AG04450 (cell line): ENCODE data around the gene CRKL. TPM values are rescaled to one million over a fixed set of nuclear protein-coding genes. Genes with fewer than 3 reads are reported as not detected.

Experiments
- CTCF ChIA-PET: fragments of 300-600, 350-600 bp; formaldehyde crosslinking; extraction: SDS; loops from one replicate; lab custom pipeline; 2022; ENCODE audit warnings: antibody characterized with exemption, inconsistent platforms; lab: Charles Lee
- POLR2A ChIA-PET: fragments of 350-600 bp; formaldehyde crosslinking; extraction: SDS; loops from one replicate; lab custom pipeline; 2021; ENCODE audit warnings: antibody characterized with exemption, inconsistent platforms; lab: Yijun Ruan, JAX
- DNase-seq: peaks from one replicate; pipeline ENCODE4 v3.0.0-alpha.2; 2011; ENCODE audit warnings: low read depth, low spot score
- H3K27ac ChIP-seq: one replicate; pipeline ENCODE4 v1.5.1; 2012; ENCODE audit warnings: low read depth, low read length, control low read depth
- H3K27me3 ChIP-seq: one replicate; pipeline ENCODE4 v1.6.0; 2012; ENCODE audit warnings: low read length; ENCODE audit not compliant: control insufficient read depth, insufficient read depth
- H3K4me3 ChIP-seq: 2 replicates; pipeline ENCODE4 v1.5.1; 2011; ENCODE audit warnings: mild to moderate bottlenecking, low read depth, low read length, control low read depth
- H3K9me3 ChIP-seq: 2 replicates; pipeline ENCODE4 v1.5.1; 2012; ENCODE audit warnings: low read length; ENCODE audit not compliant: control insufficient read depth, insufficient read depth
- polyA plus RNA-seq: library from polyadenylated mRNA; depleted of rRNA; stranded (reverse); fragments of >200 nt; gene quantifications from 2 replicates; pipeline ENCODE4 v1.2.3, GENCODE V29; 2011
- TF ChIP-seq, protein P1 (sequence below): IDR thresholded peaks from 2 replicates; pipeline ENCODE4 v1.5.1; 2011; ENCODE audit warnings: low read depth, low read length, control low read depth, inconsistent platforms

CRKL gene
- polyA plus RNA-seq, 1 experiment, result 24.1 TPM

DNA sequence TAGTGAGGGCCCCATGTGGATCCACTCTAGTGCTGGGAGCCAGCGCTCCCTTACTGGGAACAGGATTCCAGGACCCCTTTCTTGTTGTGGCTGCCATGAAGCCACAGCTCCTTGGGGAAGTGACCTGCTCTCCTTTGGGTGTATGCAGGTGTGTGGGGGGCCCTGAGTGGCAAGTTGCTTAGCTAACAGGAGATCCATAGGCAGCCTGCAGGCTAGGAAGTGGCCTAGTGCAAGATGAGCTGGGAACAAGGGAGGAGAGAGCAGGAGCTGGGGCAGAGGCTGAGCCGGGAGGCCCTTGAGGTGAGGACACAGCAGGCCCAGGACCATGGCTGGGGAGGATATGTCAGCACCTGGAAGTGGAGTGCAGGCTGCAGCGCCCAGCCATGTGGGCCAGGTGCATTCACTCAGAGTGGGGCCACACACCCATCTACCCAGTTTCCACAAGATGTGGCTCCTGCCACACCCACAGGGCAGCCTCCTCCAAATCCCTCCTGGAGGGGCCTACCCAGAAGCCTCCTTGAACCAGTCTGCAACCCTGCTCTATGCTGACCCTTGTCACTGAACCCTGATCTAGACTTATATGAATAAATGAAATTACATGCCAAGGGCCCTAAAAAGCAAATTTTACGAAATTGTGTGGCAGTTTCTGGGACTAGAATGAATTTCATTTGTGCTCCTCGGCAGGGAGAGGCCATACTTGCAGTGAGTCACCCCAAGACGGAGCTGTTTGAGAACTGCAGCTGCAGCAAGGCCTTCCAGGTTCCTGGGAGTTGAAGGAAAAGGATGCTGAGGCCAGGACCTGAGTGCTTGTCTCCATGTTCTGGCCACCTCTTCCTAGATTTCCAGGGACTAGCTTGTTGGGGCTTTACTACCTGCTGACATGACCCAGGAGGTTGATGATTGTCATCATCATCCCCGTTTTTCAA, 81.5 kb downstream of the CRKL start:
- H3K27ac ChIP-seq, result peak overlapping the region; percentile 47
- H3K9me3 ChIP-seq, result no peaks in the 10 kb centered on the region; the same call in 1 of the 2 replicates
- ChIA-PET CTCF (interaction anchor here (1.5 kb wide), 1 partner anchor 113 kb away, joined by 4 read pairs; no protein-coding TSS in a partner anchor), POLR2A (interaction anchor here (0.6 to 1.3 kb wide), 3 partner anchors 16 to 107 kb away, joined by 3 to 4 read pairs (median 3); partner anchors contain the start of gene LZTR1)
- TF ChIP-seq, protein P1, sequence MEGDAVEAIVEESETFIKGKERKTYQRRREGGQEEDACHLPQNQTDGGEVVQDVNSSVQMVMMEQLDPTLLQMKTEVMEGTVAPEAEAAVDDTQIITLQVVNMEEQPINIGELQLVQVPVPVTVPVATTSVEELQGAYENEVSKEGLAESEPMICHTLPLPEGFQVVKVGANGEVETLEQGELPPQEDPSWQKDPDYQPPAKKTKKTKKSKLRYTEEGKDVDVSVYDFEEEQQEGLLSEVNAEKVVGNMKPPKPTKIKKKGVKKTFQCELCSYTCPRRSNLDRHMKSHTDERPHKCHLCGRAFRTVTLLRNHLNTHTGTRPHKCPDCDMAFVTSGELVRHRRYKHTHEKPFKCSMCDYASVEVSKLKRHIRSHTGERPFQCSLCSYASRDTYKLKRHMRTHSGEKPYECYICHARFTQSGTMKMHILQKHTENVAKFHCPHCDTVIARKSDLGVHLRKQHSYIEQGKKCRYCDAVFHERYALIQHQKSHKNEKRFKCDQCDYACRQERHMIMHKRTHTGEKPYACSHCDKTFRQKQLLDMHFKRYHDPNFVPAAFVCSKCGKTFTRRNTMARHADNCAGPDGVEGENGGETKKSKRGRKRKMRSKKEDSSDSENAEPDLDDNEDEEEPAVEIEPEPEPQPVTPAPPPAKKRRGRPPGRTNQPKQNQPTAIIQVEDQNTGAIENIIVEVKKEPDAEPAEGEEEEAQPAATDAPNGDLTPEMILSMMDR, result no peak
- H3K4me3 ChIP-seq, result no peak overlapping the region
- DNase-seq, result no peak
- no peaks in the 10 kb centered on the region for H3K27me3 ChIP-seq

DNA sequence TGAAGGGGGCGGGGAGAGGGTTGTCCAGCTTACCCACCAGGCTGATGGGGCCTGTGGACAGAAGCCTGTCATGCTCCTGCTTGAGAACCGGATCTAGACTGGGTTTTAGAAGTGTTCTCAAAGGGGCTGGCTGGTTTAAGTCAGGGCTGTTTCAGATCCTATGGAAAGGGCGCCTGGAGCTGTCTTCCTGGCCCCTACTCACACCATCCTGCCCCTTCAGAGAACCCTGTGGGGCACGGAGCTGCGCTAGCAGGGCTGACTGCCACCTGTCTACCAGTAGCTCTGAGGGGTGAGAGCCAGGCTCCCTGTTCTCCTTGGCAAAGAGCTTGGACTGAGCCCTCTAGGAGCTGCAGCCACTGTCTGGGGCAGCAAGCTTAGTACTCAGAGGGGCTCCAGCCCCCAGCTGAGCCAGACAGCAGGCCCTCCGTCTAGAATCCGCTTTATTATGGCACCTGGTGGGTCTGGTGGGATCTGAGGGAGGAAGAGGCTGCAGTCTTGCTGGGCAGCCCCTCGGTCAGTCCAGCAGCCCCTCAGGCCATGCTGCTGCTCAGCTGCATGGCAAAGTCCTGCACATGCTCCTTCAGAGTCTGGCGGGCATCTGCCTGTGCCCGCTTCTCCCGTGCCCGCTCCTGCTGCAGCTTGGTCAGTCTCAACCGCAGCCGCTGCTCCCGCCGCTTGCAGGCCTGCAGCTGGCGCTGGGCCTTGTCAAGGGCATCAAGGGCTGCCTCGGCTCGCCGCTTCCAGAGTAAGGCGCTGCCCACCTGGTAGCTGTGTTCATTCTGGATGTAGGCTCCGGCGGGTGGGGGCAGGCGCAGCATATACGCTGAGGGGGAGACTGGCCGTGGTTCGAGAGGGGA, 82.4 kb downstream of the CRKL start:
- H3K27me3 ChIP-seq, result no peaks in the 10 kb centered on the region
- TF ChIP-seq, protein P1, result no peak
- POLR2A ChIA-PET, result interaction anchor here (0.6 to 1.3 kb wide), 4 partner anchors 17 to 114 kb away, joined by 3 to 4 read pairs (median 4); partner anchors contain the start of gene LZTR1
- CTCF ChIA-PET, result interaction anchor here (1.5 kb wide), 1 partner anchor 114 kb away, joined by 4 read pairs; no protein-coding TSS in a partner anchor
- no peak for DNase-seq
- no peaks in the 10 kb centered on the region; the same call in 1 of the 2 replicates for H3K9me3 ChIP-seq
- no peak overlapping the region for H3K27ac ChIP-seq
- no peak overlapping the region for H3K4me3 ChIP-seq

DNA sequence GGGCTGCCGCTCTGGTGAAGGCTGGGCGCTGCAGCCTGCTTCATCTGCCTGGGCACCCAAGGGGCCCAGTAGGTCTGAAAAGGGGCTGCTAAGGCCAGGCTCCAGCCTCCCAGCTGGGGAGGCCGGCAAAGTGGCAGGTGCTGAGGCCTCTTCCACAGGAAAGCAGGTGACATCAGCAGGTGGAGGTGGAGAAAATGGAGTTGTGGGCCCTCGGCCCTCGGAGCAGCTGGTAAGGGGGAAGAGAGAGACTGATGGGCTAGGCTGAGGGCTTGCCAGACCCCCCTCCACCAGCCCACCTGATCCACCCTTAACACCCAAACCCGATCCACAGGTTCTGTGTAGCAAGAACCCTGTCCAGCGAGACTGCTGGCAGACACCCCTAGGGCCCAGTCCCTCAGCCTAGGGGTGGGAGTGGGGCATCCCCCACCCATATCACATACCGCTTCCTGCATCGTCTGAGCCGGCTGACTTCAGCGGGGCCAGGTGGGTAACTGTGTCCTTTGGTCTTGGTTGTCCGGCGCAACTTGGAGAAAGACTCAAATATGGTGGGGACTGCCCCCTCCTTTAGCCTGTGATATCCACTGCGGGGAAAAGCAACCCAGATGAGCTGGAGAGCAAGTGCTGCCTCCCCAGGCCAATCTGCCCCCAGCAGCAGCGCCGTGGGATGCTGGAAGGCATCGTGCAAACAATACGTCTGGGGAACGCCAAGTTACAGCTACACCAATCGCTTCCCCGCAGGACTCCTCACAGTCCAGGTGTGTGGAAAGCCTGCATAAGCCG, 83.2 kb downstream of the CRKL start:
- Histone ChIP-seq H3K4me3 (peak overlapping the region; percentile 85), H3K27me3 (no peaks in the 10 kb centered on the region), H3K27ac (peak overlapping the region; percentile 99), H3K9me3 (no peaks in the 10 kb centered on the region; the same call in 1 of the 2 replicates)
- ChIA-PET POLR2A (interaction anchor here (0.7 to 1.3 kb wide), 3 partner anchors 18 to 115 kb away, joined by 3 to 4 read pairs (median 3); partner anchors contain the start of gene LZTR1), CTCF (interaction anchor here (0.9 kb wide), 1 partner anchor 115 kb away, joined by 4 read pairs; no protein-coding TSS in a partner anchor)
- DNase-seq, result no peak
- TF ChIP-seq, protein P1, result no peak

DNA sequence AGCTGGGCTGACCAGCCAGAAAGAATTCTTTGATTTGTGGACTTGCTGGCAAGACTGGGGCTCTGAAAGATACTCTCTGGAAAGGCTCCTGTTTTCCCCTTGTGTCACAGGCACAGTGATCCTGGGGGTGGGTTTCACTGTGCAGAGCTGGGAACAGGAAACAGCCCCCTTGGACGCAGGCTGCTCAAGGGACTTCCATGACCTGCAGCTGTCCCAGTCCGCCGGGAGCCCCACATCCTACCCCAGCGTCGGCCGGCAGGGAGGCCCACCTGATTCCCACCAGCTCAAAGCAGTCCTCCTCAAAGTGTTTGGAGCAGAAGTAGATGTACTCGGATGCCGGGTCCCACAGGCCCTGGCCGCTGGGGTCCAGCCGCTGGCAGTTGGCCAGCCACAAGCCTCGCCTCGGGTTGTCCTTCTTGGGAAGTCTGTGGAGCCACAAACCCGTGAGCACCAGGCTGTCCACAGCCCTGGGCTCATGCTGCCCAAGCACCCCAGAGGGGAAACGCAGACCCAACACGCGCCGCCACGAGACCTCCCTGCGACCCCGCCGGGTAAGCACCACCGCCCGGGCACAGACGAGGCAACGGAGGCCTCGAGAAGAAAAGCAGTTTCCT, 83.9 kb downstream of the CRKL start:
- Histone ChIP-seq H3K9me3 (no peaks in the 10 kb centered on the region; the same call in 1 of the 2 replicates), H3K27me3 (no peaks in the 10 kb centered on the region), H3K4me3 (peak overlapping the region; percentile 85), H3K27ac (peak overlapping the region; percentile 99)
- POLR2A ChIA-PET, result interaction anchor here (0.7 to 1.3 kb wide), 3 partner anchors 19 to 116 kb away, joined by 3 to 4 read pairs (median 3); partner anchors contain the start of gene LZTR1
- DNase-seq, result no peak
- CTCF ChIA-PET, result interaction anchor here (0.9 kb wide), 1 partner anchor 115 kb away, joined by 4 read pairs; no protein-coding TSS in a partner anchor
- TF ChIP-seq, protein P1, result no peak
